Dedifferentiated amniotic fluid mesenchymal stem cell (primary cell): ENCODE data around the gene SAMD10.
"Not testable (repeated sequence)": the region's sequence is repeated elsewhere in the genome, so short reads cannot be mapped to it uniquely, and the experiment has no call there.

Source experiments
- DNase-seq: peaks from one replicate; pipeline ENCODE4 v3.0.0-alpha.2; 2016; ENCODE audit errors: extremely low spot score

SAMD10 gene

GRCh38 chr20:63941282-63942081 is 38.0 kb downstream of the SAMD10 start:
- no peak for DNase-seq

- no peak for DNase-seq
These were observed 38.8 kb downstream of the SAMD10 start for GRCh38 chr20:63940472-63941266.

- DNase-seq = no peak
These were observed 39.4 kb downstream of the SAMD10 start for GRCh38 chr20:63940071-63940471.

- DNase-seq = no peak
These were observed 40.1 kb downstream of the SAMD10 start for GRCh38 chr20:63939061-63939935.

GRCh38 chr20:63937596-63937995 is 41.8 kb downstream of the SAMD10 start:
- DNase-seq = no peak

- no peak for DNase-seq
These were observed 44.0 kb downstream of the SAMD10 start for GRCh38 chr20:63935447-63935846.

GRCh38 chr20:63934271-63935068 is 45.0 kb downstream of the SAMD10 start:
- no peak for DNase-seq

- no peak for DNase-seq
These were observed 45.8 kb downstream of the SAMD10 start for GRCh38 chr20:63933646-63934045.

- no peak for DNase-seq
These were observed 46.8 kb downstream of the SAMD10 start for GRCh38 chr20:63932606-63933160.

GRCh38 chr20:63931735-63932134 is 47.7 kb downstream of the SAMD10 start:
- no peak for DNase-seq

- no peak for DNase-seq
These were observed 48.4 kb downstream of the SAMD10 start for GRCh38 chr20:63930971-63931553.

- DNase-seq = not testable (repeated sequence)
These were observed 50.0 kb downstream of the SAMD10 start for GRCh38 chr20:63929473-63929883.

- DNase-seq = no peak
These were observed 50.4 kb downstream of the SAMD10 start for GRCh38 chr20:63929071-63929470.

- DNase-seq = no peak
These were observed 53.1 kb downstream of the SAMD10 start for GRCh38 chr20:63926298-63926697.

GRCh38 chr20:63924241-63924640 is 55.2 kb downstream of the SAMD10 start:
- DNase-seq = no peak
